Memory B cell (primary cell): ENCODE measurements around the gene ADAMTS14.

Source experiments
- ATAC-seq: fragments of 150-1000 bp; cut with Tn5 transposase; 2 replicates; pipeline ENCODE4 v1.10.0; 2021; ENCODE audit warnings: low read depth, mild to moderate bottlenecking, moderate library complexity
- DNase-seq, 2 donors: peaks; one replicate each; pipeline ENCODE4 v3.0.0; 2022; ENCODE audit warnings: low spot score in 2 of 2
- H3K27ac Mint-ChIP-seq: one replicate; pipeline ENCODE4 v1.8.0; 2022; ENCODE audit warnings: mild to moderate bottlenecking, moderate library complexity, mixed read lengths
- H3K27me3 Mint-ChIP-seq: one replicate; pipeline ENCODE4 v1.8.0; 2022; ENCODE audit warnings: mixed read lengths
- H3K36me3 Mint-ChIP-seq: one replicate; pipeline ENCODE4 v1.8.0; 2022; ENCODE audit warnings: mild to moderate bottlenecking, mixed read lengths
- H3K4me1 Mint-ChIP-seq: one replicate; pipeline ENCODE4 v1.8.0; 2022; ENCODE audit warnings: mixed read lengths
- H3K4me3 Mint-ChIP-seq: one replicate; pipeline ENCODE4 v1.8.0; 2022; ENCODE audit warnings: mild to moderate bottlenecking, moderate library complexity, mixed read lengths
- H3K9me3 Mint-ChIP-seq: one replicate; pipeline ENCODE4 v1.8.0; 2022; ENCODE audit warnings: mixed read lengths

Gene ADAMTS14

GRCh38 chr10:70736525-70736924 lies 64.2 kb downstream of the ADAMTS14 start:
- no peak overlapping the region for H3K27ac Mint-ChIP-seq
- DNase-seq (no peak), ATAC-seq (no peak)
- H3K9me3 Mint-ChIP-seq, result no peaks in the 10 kb centered on the region
- no peaks in the 10 kb centered on the region for H3K36me3 Mint-ChIP-seq
- no peaks in the 10 kb centered on the region for H3K4me1 Mint-ChIP-seq
- no peak overlapping the region for H3K4me3 Mint-ChIP-seq
- peaks cover 4% of the 10 kb centered on the region for H3K27me3 Mint-ChIP-seq

GRCh38 chr10:70737250-70737649 lies 64.9 kb downstream of the ADAMTS14 start:
- ATAC-seq, result no peak
- Mint-ChIP-seq H3K27ac (no peak overlapping the region), H3K9me3 (no peaks in the 10 kb centered on the region), H3K36me3 (no peaks in the 10 kb centered on the region), H3K4me1 (no peaks in the 10 kb centered on the region), H3K27me3 (peaks cover 4% of the 10 kb centered on the region), H3K4me3 (no peak overlapping the region)
- DNase-seq, result no peak

- no peaks in the 10 kb centered on the region for H3K36me3 Mint-ChIP-seq
- no peaks in the 10 kb centered on the region for H3K4me1 Mint-ChIP-seq
- peaks cover 4% of the 10 kb centered on the region for H3K27me3 Mint-ChIP-seq
- no peak for DNase-seq
- no peak overlapping the region for H3K27ac Mint-ChIP-seq
- H3K4me3 Mint-ChIP-seq, result no peak overlapping the region
- no peak for ATAC-seq
- no peaks in the 10 kb centered on the region for H3K9me3 Mint-ChIP-seq
These were observed 65.9 kb downstream of the ADAMTS14 start for GRCh38 chr10:70738006-70738760.

GRCh38 chr10:70738761-70739121 lies 66.4 kb downstream of the ADAMTS14 start:
- peaks cover 4% of the 10 kb centered on the region for H3K27me3 Mint-ChIP-seq
- no peaks in the 10 kb centered on the region for H3K4me1 Mint-ChIP-seq
- no peaks in the 10 kb centered on the region for H3K36me3 Mint-ChIP-seq
- ATAC-seq (no peak), DNase-seq (no peak)
- no peak overlapping the region for H3K27ac Mint-ChIP-seq
- H3K4me3 Mint-ChIP-seq, result no peak overlapping the region
- no peaks in the 10 kb centered on the region for H3K9me3 Mint-ChIP-seq

- Mint-ChIP-seq H3K4me3 (no peak overlapping the region), H3K4me1 (no peaks in the 10 kb centered on the region), H3K36me3 (no peaks in the 10 kb centered on the region), H3K9me3 (no peaks in the 10 kb centered on the region), H3K27me3 (peaks cover 4% of the 10 kb centered on the region), H3K27ac (no peak overlapping the region)
- ATAC-seq (no peak), DNase-seq (no peak)
These were observed 68.3 kb downstream of the ADAMTS14 start for GRCh38 chr10:70740406-70741288.

GRCh38 chr10:70742537-70743429 lies 70.5 kb downstream of the ADAMTS14 start:
- Mint-ChIP-seq H3K27me3 (peaks cover 4% of the 10 kb centered on the region), H3K27ac (no peak overlapping the region), H3K4me3 (no peak overlapping the region), H3K9me3 (no peaks in the 10 kb centered on the region), H3K4me1 (no peaks in the 10 kb centered on the region), H3K36me3 (no peaks in the 10 kb centered on the region)
- no peak for DNase-seq
- no peak for ATAC-seq

GRCh38 chr10:70743430-70743788 lies 71.1 kb downstream of the ADAMTS14 start:
- no peaks in the 10 kb centered on the region for H3K9me3 Mint-ChIP-seq
- DNase-seq (no peak), ATAC-seq (no peak)
- H3K36me3 Mint-ChIP-seq, result no peaks in the 10 kb centered on the region
- H3K4me1 Mint-ChIP-seq, result no peaks in the 10 kb centered on the region
- H3K27ac Mint-ChIP-seq, result no peak overlapping the region
- no peak overlapping the region for H3K4me3 Mint-ChIP-seq
- peaks cover under 1% of the 10 kb centered on the region for H3K27me3 Mint-ChIP-seq

- DNase-seq (no peak), ATAC-seq (no peak)
- H3K4me1 Mint-ChIP-seq, result no peaks in the 10 kb centered on the region
- H3K27ac Mint-ChIP-seq, result no peak overlapping the region
- H3K36me3 Mint-ChIP-seq, result no peaks in the 10 kb centered on the region
- no peak overlapping the region for H3K4me3 Mint-ChIP-seq
- no peaks in the 10 kb centered on the region for H3K27me3 Mint-ChIP-seq
- no peaks in the 10 kb centered on the region for H3K9me3 Mint-ChIP-seq
These were observed 71.6 kb downstream of the ADAMTS14 start for GRCh38 chr10:70743879-70744278.

- no peak for ATAC-seq
- DNase-seq, result no peak
- no peaks in the 10 kb centered on the region for H3K9me3 Mint-ChIP-seq
- no peak overlapping the region for H3K27ac Mint-ChIP-seq
- no peaks in the 10 kb centered on the region for H3K27me3 Mint-ChIP-seq
- H3K36me3 Mint-ChIP-seq, result no peaks in the 10 kb centered on the region
- no peaks in the 10 kb centered on the region for H3K4me1 Mint-ChIP-seq
- H3K4me3 Mint-ChIP-seq, result no peak overlapping the region
These were observed 72.4 kb downstream of the ADAMTS14 start for GRCh38 chr10:70744617-70745143.

- Mint-ChIP-seq H3K4me1 (no peaks in the 10 kb centered on the region), H3K27me3 (no peaks in the 10 kb centered on the region), H3K36me3 (no peaks in the 10 kb centered on the region), H3K27ac (no peak overlapping the region), H3K4me3 (no peak overlapping the region), H3K9me3 (no peaks in the 10 kb centered on the region)
- DNase-seq (no peak), ATAC-seq (no peak)
These were observed 73.2 kb downstream of the ADAMTS14 start for GRCh38 chr10:70745555-70745954.

GRCh38 chr10:70747192-70747965 lies 75.1 kb downstream of the ADAMTS14 start:
- Mint-ChIP-seq H3K36me3 (no peaks in the 10 kb centered on the region), H3K27ac (no peak overlapping the region), H3K27me3 (no peaks in the 10 kb centered on the region), H3K9me3 (no peaks in the 10 kb centered on the region), H3K4me3 (no peak overlapping the region), H3K4me1 (no peaks in the 10 kb centered on the region)
- DNase-seq (no peak), ATAC-seq (no peak)

- Mint-ChIP-seq H3K27ac (no peak overlapping the region), H3K4me1 (no peaks in the 10 kb centered on the region), H3K36me3 (no peaks in the 10 kb centered on the region), H3K4me3 (no peak overlapping the region), H3K27me3 (no peaks in the 10 kb centered on the region), H3K9me3 (no peaks in the 10 kb centered on the region)
- ATAC-seq (no peak), DNase-seq (no peak)
These were observed 76.0 kb downstream of the ADAMTS14 start for GRCh38 chr10:70748305-70748704.

- H3K27ac Mint-ChIP-seq, result no peak overlapping the region
- no peak overlapping the region for H3K4me3 Mint-ChIP-seq
These were observed 76.7 kb downstream of the ADAMTS14 start for GRCh38 chr10:70748801-70749573.

More at GRCh38 chr10:70748801-70749573, 76.7 kb downstream of the ADAMTS14 start:
- DNase-seq, result no peak
- Mint-ChIP-seq H3K9me3 (no peaks in the 10 kb centered on the region), H3K36me3 (no peaks in the 10 kb centered on the region), H3K4me1 (no peaks in the 10 kb centered on the region), H3K27me3 (no peaks in the 10 kb centered on the region)
- ATAC-seq, result no peak
